WTC11 (cell line): ENCODE measurements around the gene FIZ1. TPM values are rescaled to one million over a fixed set of nuclear protein-coding genes. Genes with fewer than 3 reads are reported as not detected.
"Not testable (repeated sequence)": the region's sequence is repeated elsewhere in the genome, so short reads cannot be mapped to it uniquely, and the experiment has no call there.

ENCODE experiments used
- ATAC-seq: fragments of 200-7000 bp; cut with Tn5 transposase; 2 replicates; pipeline ENCODE4 v1.10.0; 2021; ENCODE audit warnings: mild to moderate bottlenecking, moderate library complexity
- CTCF ChIA-PET: fragments of 300-600 bp; sonication (Branson Sonifier 250); formaldehyde crosslinking; loops from one replicate; lab custom pipeline; 2021; ENCODE audit warnings: antibody characterized with exemption; lab: Charles Lee
- POLR2A ChIA-PET: fragments of 350-600 bp; sonication (Branson Sonifier 250); formaldehyde crosslinking; loops from one replicate; lab custom pipeline; 2021; ENCODE audit warnings: antibody characterized with exemption; lab: Charles Lee
- DNase-seq: peaks from one replicate; pipeline ENCODE4 v3.0.0; 2021; ENCODE audit warnings: low spot score
- H3K27ac Mint-ChIP-seq: 2 replicates; pipeline ENCODE4 v1.8.0; 2021; ENCODE audit warnings: mixed read lengths
- H3K27me3 Mint-ChIP-seq: 2 replicates; pipeline ENCODE4 v1.8.0; 2021; ENCODE audit warnings: low read depth, mild to moderate bottlenecking, moderate library complexity, mixed read lengths
- H3K36me3 Mint-ChIP-seq: 2 replicates; pipeline ENCODE4 v1.8.0; 2021; ENCODE audit warnings: mixed read lengths
- H3K4me1 Mint-ChIP-seq: 2 replicates; pipeline ENCODE4 v1.8.0; 2022; ENCODE audit warnings: mixed read lengths
- H3K4me3 Mint-ChIP-seq: 2 replicates; pipeline ENCODE4 v1.8.0; 2021; ENCODE audit warnings: mild to moderate bottlenecking, moderate library complexity, mixed read lengths
- H3K9me3 Mint-ChIP-seq: 2 replicates; pipeline ENCODE4 v1.8.0; 2021; ENCODE audit warnings: mixed read lengths
- CREM ChIP-seq: sonication (generic); formaldehyde crosslinking; IDR thresholded peaks from 2 replicates; pipeline ENCODE4 v1.8.1; 2022; ENCODE audit warnings: mild to moderate bottlenecking, missing genetic modification reagents, moderate library complexity
- EMX1 ChIP-seq: fragments of 250-450 bp; sonication (Bioruptor Pico); IDR thresholded peaks from 2 replicates; pipeline ENCODE4 v1.8.0; 2021; ENCODE audit warnings: mild to moderate bottlenecking
- FOXJ3 ChIP-seq: sonication (generic); formaldehyde crosslinking; IDR thresholded peaks from 2 replicates; pipeline ENCODE4 v1.9.0; 2021; ENCODE audit warnings: missing genetic modification reagents, mild to moderate bottlenecking, borderline replicate concordance
- FOXK1 ChIP-seq: sonication (generic); formaldehyde crosslinking; IDR thresholded peaks from 2 replicates; pipeline ENCODE4 v1.8.0; 2022; ENCODE audit warnings: mild to moderate bottlenecking, moderate library complexity, missing genetic modification reagents
- GTF2I ChIP-seq: fragments of 250-450 bp; sonication (Bioruptor Pico); conservative IDR thresholded peaks from 2 replicates; pipeline ENCODE4 v1.4.0; 2021; ENCODE audit warnings: mild to moderate bottlenecking
- HMGA2 ChIP-seq: fragments of 250-450 bp; sonication (Bioruptor Pico); IDR thresholded peaks from 2 replicates; pipeline ENCODE4 v1.4.0; 2021; ENCODE audit warnings: mild to moderate bottlenecking, moderate library complexity
- NFE2L1 ChIP-seq: sonication (generic); formaldehyde crosslinking; IDR thresholded peaks from 2 replicates; pipeline ENCODE4 v1.8.1; 2023; ENCODE audit warnings: missing genetic modification reagents
- NR2C2 ChIP-seq: sonication (generic); formaldehyde crosslinking; IDR thresholded peaks from 2 replicates; pipeline ENCODE4 v1.8.0; 2022; ENCODE audit warnings: mild to moderate bottlenecking, missing genetic modification reagents
- SMAD4 ChIP-seq: sonication (generic); formaldehyde crosslinking; IDR thresholded peaks from 2 replicates; pipeline ENCODE4 v1.8.0; 2022; ENCODE audit warnings: mild to moderate bottlenecking, missing genetic modification reagents
- ZNF121 ChIP-seq: sonication (generic); formaldehyde crosslinking; IDR thresholded peaks from 2 replicates; pipeline ENCODE4 v1.8.0; 2023; ENCODE audit warnings: missing genetic modification reagents
- ZNF219 ChIP-seq: sonication (generic); formaldehyde crosslinking; IDR thresholded peaks from 2 replicates; pipeline ENCODE4 v1.8.0; 2023; ENCODE audit warnings: missing genetic modification reagents, mild to moderate bottlenecking, borderline replicate concordance
- ZNF317 ChIP-seq: sonication (generic); formaldehyde crosslinking; IDR thresholded peaks from 2 replicates; pipeline ENCODE4 v1.8.1; 2023; ENCODE audit warnings: low read depth, mild to moderate bottlenecking, moderate library complexity, missing genetic modification reagents, borderline replicate concordance
- ZNF416 ChIP-seq: fragments of 250-450 bp; sonication (Bioruptor Pico); IDR thresholded peaks from 2 replicates; pipeline ENCODE4 v1.9.0; 2021; ENCODE audit warnings: mild to moderate bottlenecking, inconsistent platforms
- total RNA-seq: library from RNA; stranded (reverse); gene quantifications from 3 replicates; pipeline ENCODE4 v1.2.3, GENCODE V29; 2021
- TF ChIP-seq, protein P1 (sequence below): sonication (generic); formaldehyde crosslinking; IDR thresholded peaks from 2 replicates; pipeline ENCODE4 v1.8.1; 2023; ENCODE audit warnings: mild to moderate bottlenecking, missing genetic modification reagents, moderate library complexity
- TF ChIP-seq, protein P2 (sequence below): sonication (generic); formaldehyde crosslinking; conservative IDR thresholded peaks from 2 replicates; pipeline ENCODE4 v1.8.1; 2022; ENCODE audit warnings: mild to moderate bottlenecking, missing genetic modification reagents
- TF ChIP-seq, protein P3 (sequence below): sonication (generic); formaldehyde crosslinking; IDR thresholded peaks from 2 replicates; pipeline ENCODE4 v1.8.0; 2022; ENCODE audit warnings: mild to moderate bottlenecking, missing genetic modification reagents
- TF ChIP-seq, protein P4 (sequence below): sonication (generic); formaldehyde crosslinking; IDR thresholded peaks from 2 replicates; pipeline ENCODE4 v1.8.1; 2023; ENCODE audit warnings: mild to moderate bottlenecking, missing genetic modification reagents

Gene FIZ1
- total RNA-seq, 1 experiment from 2014 or later = 20.1 TPM

DNA sequence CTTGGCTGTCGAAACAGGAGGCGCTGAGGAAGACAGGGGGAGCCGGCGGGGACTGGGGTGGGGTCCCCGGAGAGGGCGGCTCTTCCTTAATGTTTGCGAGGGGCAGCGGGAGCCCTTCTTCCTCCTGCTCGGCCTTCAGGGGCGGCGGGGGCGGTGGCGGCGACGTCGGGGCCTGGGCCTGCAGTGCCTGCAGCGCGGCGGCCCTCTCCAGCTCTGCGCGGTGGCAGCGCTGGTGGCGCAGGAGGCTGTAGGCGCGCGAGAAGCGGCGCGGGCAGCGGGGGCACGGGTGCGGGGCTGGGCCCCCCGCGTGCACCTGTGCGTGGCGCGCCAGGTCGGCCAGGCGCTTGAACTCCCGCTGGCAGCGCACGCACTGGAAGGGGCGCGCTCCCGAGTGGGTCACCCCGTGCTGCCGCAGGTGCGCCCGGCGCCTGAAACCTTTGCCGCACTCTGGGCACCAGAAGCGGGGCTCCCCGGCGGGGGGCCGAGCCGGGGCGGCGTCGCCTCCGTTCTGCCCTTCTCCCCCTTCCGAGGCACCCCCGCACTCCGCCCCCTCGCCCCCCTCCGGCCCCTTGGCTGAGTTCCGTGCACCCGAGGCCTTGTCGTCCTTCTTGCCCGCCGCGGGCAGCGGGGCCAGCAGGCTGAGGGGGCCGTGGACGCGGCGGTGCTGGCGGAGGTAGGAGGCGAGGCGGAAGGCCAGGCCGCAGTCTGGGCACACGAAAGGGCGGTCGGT, 21.1 kb downstream of the FIZ1 start:
- H3K27me3 Mint-ChIP-seq = no peaks in the 10 kb centered on the region; the same call in 1 of the 2 replicates
- DNase-seq (no peak), ATAC-seq (no peak)
- peaks cover 13% of the 10 kb centered on the region for H3K36me3 Mint-ChIP-seq
- no peaks in the 10 kb centered on the region for H3K9me3 Mint-ChIP-seq
- H3K27ac Mint-ChIP-seq = no peak overlapping the region
- ChIA-PET CTCF (no interaction called here), POLR2A (no interaction called here)
- H3K4me3 Mint-ChIP-seq = no peak overlapping the region
- TF ChIP-seq ZNF317 (CRISPR knock-in tag) (no peak), HMGA2 (CRISPR knock-in tag) (no peak)
- TF ChIP-seq, protein P1, sequence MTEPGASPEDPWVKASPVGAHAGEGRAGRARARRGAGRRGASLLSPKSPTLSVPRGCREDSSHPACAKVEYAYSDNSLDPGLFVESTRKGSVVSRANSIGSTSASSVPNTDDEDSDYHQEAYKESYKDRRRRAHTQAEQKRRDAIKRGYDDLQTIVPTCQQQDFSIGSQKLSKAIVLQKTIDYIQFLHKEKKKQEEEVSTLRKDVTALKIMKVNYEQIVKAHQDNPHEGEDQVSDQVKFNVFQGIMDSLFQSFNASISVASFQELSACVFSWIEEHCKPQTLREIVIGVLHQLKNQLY (CRISPR knock-in tag) = no peak
- H3K4me1 Mint-ChIP-seq = peaks cover 5% of the 10 kb centered on the region

DNA sequence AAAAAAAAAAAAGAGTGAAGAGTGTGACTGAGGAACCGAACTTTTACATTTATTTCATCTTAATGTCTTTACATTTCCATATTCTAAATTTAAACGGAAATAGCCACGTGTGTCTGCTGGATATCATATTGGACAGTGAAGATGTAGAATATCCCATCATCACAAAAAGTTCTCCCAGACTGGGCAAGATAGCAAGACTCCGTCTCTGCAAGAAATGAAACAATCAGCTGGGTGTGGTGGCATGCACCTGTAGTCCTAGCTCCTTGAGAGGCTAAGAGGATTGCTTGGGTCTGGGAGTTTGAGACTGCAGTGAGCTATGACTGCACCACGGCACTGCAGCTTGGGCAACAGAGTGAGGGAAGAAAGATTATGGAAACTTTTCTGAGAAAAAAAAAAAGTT, 22.6 kb downstream of the FIZ1 start:
- no peak for ATAC-seq
- ChIA-PET POLR2A (no interaction called here), CTCF (no interaction called here)
- Mint-ChIP-seq H3K4me3 (no peak overlapping the region), H3K4me1 (peaks cover 5% of the 10 kb centered on the region), H3K27ac (no peak overlapping the region), H3K9me3 (no peaks in the 10 kb centered on the region), H3K27me3 (no peaks in the 10 kb centered on the region; the same call in 1 of the 2 replicates), H3K36me3 (peaks cover 13% of the 10 kb centered on the region)
- TF ChIP-seq ZNF121 (CRISPR knock-in tag) = peak; percentile 78
- TF ChIP-seq, protein P2, sequence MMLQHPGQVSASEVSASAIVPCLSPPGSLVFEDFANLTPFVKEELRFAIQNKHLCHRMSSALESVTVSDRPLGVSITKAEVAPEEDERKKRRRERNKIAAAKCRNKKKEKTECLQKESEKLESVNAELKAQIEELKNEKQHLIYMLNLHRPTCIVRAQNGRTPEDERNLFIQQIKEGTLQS (CRISPR knock-in tag) = no peak
- DNase-seq = no peak

DNA sequence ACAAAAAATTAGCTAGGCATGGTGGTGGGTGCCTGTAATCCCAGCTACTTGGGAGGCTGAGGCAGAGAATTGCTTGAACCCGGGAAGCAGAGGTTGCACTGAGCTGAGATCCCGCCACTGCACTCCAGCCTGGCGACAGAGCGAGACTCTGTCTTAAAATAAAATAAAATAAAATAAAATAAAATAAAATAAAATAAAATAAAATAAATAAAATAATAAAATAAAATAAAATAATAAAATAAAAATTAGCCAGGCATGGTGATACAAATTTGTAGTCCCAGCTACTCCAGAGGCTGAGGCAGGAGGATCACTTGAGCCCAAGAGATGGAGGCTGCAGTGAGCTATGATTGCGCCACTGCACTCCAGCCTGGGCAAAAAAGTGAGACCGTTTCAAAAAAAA, 25.4 kb downstream of the FIZ1 start:
- H3K27ac Mint-ChIP-seq, H3K27me3 Mint-ChIP-seq, H3K4me1 Mint-ChIP-seq, H3K4me3 Mint-ChIP-seq, DNase-seq, H3K9me3 Mint-ChIP-seq, ATAC-seq: not testable (repeated sequence)
- CTCF ChIA-PET = interaction anchor here (0.6 to 1.2 kb wide), 5 partner anchors 16 to 136 kb away, joined by 3 read pairs; partner anchors contain the start of genes FIZ1 and ZNF784
- peak; percentile 98 for TF ChIP-seq HMGA2 (CRISPR knock-in tag)
- POLR2A ChIA-PET = interaction anchor here (0.7 to 0.8 kb wide), 2 partner anchors 19 to 42 kb away, joined by 4 to 8 read pairs; no protein-coding TSS in a partner anchor
- H3K36me3 Mint-ChIP-seq = peaks cover 13% of the 10 kb centered on the region

DNA sequence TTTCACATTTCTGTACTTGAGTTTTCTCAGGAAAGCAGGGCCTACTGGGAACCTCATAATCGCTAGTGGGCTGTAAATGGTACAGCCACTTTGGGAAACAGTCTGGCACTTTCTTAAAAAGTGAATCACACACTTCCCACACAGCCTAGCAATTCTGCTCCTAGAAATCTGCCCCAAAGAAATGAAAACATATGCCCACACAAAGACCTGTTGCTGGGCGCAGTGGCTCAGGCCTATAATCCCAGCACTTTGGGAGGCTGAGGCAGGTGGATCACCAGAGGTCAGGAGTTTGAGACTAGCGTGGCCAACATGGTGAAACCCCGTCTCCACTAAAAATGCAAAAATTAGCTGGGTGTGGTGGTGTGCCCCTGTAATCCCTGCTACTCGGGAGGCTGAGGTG, 29.8 kb downstream of the FIZ1 start:
- H3K27ac Mint-ChIP-seq, H3K4me1 Mint-ChIP-seq, ATAC-seq, POLR2A ChIA-PET, DNase-seq, H3K27me3 Mint-ChIP-seq, H3K4me3 Mint-ChIP-seq, H3K9me3 Mint-ChIP-seq, CTCF ChIA-PET, H3K36me3 Mint-ChIP-seq: not testable (repeated sequence)

DNA sequence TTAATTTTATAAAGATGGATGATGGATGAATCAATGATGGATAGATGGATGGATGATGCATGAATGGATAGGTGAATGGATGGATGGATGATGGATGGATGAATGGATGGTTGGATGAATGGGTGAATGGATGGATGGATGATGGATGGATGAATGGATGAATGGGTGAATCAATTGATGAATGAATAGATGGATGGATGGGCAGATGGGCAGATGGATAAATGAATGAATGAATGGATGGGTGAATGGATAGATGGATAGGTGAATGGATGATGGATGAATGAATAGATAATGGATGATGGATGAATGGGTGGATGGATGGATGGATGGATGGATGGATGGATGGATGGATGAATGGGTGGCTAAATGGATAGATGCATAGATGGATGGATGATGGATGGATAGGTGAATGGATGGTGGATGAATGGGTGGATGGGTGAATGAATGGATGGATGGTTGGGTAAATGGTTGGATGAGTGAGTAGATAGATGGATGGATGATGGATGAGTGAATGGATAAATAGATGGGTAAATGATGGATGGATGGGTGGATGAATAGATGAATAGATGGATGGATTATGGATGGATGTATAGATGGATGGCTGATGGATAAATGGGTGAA, 31.5 kb downstream of the FIZ1 start:
- no peak overlapping the region for H3K27ac Mint-ChIP-seq
- no peak overlapping the region for H3K4me3 Mint-ChIP-seq
- TF ChIP-seq NR2C2 (CRISPR knock-in tag) = no peak
- TF ChIP-seq EMX1 (CRISPR knock-in tag) = no peak
- no peak for TF ChIP-seq ZNF219 (CRISPR knock-in tag)
- H3K4me1 Mint-ChIP-seq = no peaks in the 10 kb centered on the region
- no peaks in the 10 kb centered on the region for H3K36me3 Mint-ChIP-seq
- no peak for ATAC-seq
- ChIA-PET POLR2A (no interaction called here), CTCF (no interaction called here)
- no peak for DNase-seq
- H3K27me3 Mint-ChIP-seq = peaks cover 11% of the 10 kb centered on the region
- 0 out of 2 replicates have a peak, but pooled peaks cover 3% of the 10 kb centered on the region for H3K9me3 Mint-ChIP-seq

DNA sequence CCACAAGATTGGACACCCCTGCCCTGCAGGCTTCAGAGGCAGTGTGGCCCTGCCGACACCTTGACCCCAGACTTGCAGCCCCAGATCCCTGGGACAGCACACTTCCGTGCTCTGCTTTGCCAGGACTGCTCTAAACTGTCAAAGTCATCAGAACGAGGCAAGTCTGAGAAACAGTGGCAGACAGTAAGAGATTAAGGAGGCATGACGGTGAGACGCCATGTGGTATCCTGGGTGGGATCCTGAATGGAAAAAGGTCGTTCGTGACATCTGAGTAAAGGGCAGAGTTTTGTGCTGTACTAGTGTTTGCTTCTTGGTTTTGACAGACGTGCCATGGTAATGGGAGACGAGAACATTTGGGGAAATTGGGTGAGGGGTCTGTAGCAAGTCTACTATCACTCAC, 32.5 kb downstream of the FIZ1 start:
- H3K4me1 Mint-ChIP-seq = no peaks in the 10 kb centered on the region
- 0 out of 2 replicates have a peak, but pooled peaks cover 3% of the 10 kb centered on the region for H3K9me3 Mint-ChIP-seq
- no peak for DNase-seq
- H3K27ac Mint-ChIP-seq = no peak overlapping the region
- no peak overlapping the region for H3K4me3 Mint-ChIP-seq
- no peak for ATAC-seq
- H3K36me3 Mint-ChIP-seq = no peaks in the 10 kb centered on the region
- H3K27me3 Mint-ChIP-seq = peaks cover 11% of the 10 kb centered on the region
- POLR2A ChIA-PET = no interaction called here
- CTCF ChIA-PET = interaction anchor here (0.9 kb wide), 1 partner anchor 99 kb away, joined by 3 read pairs; no protein-coding TSS in a partner anchor
- no peak for TF ChIP-seq FOXJ3 (CRISPR knock-in tag)
- TF ChIP-seq, protein P3, sequence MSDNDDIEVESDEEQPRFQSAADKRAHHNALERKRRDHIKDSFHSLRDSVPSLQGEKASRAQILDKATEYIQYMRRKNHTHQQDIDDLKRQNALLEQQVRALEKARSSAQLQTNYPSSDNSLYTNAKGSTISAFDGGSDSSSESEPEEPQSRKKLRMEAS (CRISPR knock-in tag) = no peak
- no peak for TF ChIP-seq NFE2L1 (CRISPR knock-in tag)
- TF ChIP-seq FOXK1 (CRISPR knock-in tag) = no peak
- TF ChIP-seq, protein P2 (CRISPR knock-in tag) = no peak
- no peak for TF ChIP-seq CREM (CRISPR knock-in tag)
- TF ChIP-seq GTF2I (CRISPR knock-in tag) = no peak
- TF ChIP-seq SMAD4 = no peak
- TF ChIP-seq, protein P4, sequence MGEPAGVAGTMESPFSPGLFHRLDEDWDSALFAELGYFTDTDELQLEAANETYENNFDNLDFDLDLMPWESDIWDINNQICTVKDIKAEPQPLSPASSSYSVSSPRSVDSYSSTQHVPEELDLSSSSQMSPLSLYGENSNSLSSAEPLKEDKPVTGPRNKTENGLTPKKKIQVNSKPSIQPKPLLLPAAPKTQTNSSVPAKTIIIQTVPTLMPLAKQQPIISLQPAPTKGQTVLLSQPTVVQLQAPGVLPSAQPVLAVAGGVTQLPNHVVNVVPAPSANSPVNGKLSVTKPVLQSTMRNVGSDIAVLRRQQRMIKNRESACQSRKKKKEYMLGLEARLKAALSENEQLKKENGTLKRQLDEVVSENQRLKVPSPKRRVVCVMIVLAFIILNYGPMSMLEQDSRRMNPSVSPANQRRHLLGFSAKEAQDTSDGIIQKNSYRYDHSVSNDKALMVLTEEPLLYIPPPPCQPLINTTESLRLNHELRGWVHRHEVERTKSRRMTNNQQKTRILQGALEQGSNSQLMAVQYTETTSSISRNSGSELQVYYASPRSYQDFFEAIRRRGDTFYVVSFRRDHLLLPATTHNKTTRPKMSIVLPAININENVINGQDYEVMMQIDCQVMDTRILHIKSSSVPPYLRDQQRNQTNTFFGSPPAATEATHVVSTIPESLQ (CRISPR knock-in tag) = no peak
- TF ChIP-seq ZNF416 (CRISPR knock-in tag) = no peak
